ENCODE measurements around the gene POLR1A.

The POLR1A gene

DNA sequence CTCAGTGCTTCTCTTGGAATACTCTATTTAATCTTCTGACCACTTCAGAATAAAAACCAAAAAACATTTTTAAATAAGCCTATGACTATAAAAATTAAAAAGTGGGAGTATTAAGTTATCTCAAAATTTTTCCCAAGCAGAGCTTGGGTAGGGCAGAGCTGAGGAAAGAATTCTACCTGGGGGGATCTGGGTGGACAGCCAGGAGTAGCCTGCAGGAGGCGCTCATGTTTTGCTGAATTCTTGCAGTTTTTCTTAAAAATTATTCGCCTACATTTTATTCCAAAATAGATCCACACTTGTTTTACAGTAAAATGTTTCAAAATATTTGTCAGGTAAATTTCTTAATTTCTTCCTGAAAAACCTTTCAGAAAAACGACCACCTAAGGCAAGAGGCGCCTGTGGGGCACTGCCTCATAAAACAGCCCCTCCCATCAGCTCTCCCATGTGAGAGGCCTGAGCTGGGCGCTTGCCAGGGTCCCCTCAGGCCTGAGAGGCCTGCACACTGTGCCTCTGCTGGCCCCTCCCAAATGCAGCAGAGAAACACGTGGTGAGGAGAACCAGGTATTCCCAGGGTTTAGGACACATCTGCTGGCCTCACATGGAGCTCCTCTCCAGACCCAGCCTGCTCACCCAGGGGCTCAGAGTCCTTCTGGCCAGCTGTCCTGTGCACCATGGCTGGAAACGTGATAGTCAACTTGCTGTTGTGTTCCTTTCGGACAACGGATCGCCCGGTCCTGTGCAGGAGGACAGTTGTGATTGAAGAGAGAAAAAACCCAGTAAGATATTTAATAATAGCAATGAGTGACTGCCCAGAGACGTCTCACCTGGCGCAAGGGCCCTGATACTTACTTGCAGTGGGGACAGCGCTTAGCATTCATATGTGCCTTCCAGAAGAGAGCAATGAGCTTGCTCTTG, 17.5 kb downstream of the POLR1A start:
- no peaks in the 10 kb centered on the region for H3K27me3 ChIP-seq (replicated peaks; ENCODE audit: control insufficient read depth, insufficient read depth, low read length)
- TF ChIP-seq, protein P1, sequence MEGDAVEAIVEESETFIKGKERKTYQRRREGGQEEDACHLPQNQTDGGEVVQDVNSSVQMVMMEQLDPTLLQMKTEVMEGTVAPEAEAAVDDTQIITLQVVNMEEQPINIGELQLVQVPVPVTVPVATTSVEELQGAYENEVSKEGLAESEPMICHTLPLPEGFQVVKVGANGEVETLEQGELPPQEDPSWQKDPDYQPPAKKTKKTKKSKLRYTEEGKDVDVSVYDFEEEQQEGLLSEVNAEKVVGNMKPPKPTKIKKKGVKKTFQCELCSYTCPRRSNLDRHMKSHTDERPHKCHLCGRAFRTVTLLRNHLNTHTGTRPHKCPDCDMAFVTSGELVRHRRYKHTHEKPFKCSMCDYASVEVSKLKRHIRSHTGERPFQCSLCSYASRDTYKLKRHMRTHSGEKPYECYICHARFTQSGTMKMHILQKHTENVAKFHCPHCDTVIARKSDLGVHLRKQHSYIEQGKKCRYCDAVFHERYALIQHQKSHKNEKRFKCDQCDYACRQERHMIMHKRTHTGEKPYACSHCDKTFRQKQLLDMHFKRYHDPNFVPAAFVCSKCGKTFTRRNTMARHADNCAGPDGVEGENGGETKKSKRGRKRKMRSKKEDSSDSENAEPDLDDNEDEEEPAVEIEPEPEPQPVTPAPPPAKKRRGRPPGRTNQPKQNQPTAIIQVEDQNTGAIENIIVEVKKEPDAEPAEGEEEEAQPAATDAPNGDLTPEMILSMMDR (IDR thresholded peaks at IDR 0.05; ENCODE audit: insufficient read depth, low read length, poor library complexity, severe bottlenecking), result peak; percentile 52
- peaks cover 20% of the 10 kb centered on the region for H3K36me3 ChIP-seq (ENCODE audit: control insufficient read depth, insufficient read depth, low read length)
- no peak for DNase-seq (ENCODE audit: extremely low read depth, insufficient read length)
- no peak overlapping the region for H3K4me3 ChIP-seq (replicated peaks; ENCODE audit: low read depth, low read length)

DNA sequence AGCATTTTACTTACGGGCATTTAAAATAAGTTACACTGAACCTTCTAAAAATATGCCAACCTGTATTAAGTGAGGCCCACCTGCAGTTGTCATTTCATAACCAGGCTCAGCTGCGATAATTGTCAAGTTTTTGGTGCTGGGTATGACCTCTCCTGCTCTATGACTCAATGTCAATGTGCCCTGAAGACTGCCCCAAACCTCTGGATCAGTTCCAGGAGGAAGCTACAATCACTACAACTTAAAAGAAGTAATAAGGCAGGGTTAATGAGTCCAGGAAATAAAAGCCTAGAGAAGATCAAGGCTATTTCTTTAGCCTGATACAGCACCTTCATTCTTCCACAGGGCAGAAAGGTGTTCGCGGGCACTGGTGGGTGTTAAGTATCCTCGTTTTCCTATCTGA, 22.9 kb downstream of the POLR1A start:
- H3K4me3 ChIP-seq (replicated peaks; ENCODE audit: low read depth, low read length), result no peak overlapping the region
- no peak for DNase-seq (ENCODE audit: extremely low read depth, insufficient read length)
- H3K36me3 ChIP-seq (ENCODE audit: control insufficient read depth, insufficient read depth, low read length), result peaks cover 20% of the 10 kb centered on the region
- no peaks in the 10 kb centered on the region for H3K27me3 ChIP-seq (replicated peaks; ENCODE audit: control insufficient read depth, insufficient read depth, low read length)
- TF ChIP-seq, protein P1 (IDR thresholded peaks at IDR 0.05; ENCODE audit: insufficient read depth, low read length, poor library complexity, severe bottlenecking), result no peak

DNA sequence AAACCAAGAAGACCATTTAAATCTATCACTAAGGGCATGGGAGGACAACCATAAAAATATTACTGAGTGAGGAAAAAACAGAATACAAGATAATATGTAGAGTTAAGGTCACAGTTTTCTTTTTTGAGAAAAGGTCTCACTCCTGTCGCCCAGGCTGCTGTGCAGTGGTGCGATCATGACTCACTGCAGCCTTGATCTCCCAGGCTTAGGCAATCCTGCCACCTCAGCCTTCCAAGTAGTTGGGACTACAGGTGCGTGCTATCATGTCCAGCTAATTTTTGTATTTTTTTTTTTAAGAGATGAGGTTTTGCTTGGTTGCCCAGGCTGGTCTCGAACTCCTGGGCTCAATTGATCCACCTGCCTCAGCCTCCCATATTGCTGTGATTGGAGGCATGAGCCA, 24.0 kb downstream of the POLR1A start:
- no peak for DNase-seq (ENCODE audit: extremely low read depth, insufficient read length)
- Histone ChIP-seq H3K4me3 (replicated peaks; ENCODE audit: low read depth, low read length) (no peak overlapping the region), H3K36me3 (ENCODE audit: control insufficient read depth, insufficient read depth, low read length) (peaks cover 26% of the 10 kb centered on the region), H3K27me3 (replicated peaks; ENCODE audit: control insufficient read depth, insufficient read depth, low read length) (no peaks in the 10 kb centered on the region)
- TF ChIP-seq, protein P1 (IDR thresholded peaks at IDR 0.05; ENCODE audit: insufficient read depth, low read length, poor library complexity, severe bottlenecking), result no peak

DNA sequence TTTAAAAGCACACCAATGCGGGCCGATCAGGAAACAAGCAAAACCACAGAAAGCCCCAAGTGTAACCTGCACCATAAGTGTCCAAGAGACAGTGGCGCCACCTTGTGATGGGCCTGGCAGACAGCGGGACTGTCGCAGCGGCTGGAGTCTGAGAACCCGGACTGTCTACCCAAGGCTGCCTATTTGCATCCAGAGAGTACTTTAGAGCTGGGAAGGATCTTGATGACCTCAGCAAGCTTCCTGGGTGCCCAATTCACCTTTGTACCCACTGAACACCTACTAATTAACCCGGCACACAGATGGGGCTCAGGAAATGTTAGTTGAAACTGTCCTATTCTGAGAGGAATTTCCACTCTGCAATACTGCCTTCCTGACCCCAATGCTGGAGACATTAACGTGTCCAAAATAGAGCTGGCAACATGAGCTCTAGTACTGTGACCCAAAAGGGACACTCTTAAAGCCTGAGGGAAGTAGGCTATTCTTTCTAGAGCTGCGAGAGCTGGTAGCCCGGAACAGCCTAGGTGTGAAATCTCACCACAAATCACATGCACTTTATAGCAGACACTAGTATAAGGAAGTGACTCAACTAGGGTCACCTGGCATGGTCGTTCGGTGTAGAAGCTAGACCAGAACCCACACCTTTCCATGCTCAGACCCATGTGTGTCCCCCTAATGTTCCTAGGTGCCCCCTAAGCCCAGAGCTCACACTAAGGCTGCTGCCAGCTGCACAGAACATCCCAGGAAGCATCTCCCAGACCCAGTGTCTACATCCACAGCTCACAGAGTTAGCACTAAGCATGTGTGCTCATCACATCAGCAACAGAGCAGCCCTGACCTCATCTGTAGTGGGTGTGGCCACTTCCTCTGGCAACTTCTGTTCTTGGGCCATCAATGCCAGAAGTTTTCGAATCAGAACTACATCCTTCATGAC, 25.4 kb downstream of the POLR1A start:
- TF ChIP-seq, protein P1 (IDR thresholded peaks at IDR 0.05; ENCODE audit: insufficient read depth, low read length, poor library complexity, severe bottlenecking), result peak; percentile 86
- Histone ChIP-seq H3K36me3 (ENCODE audit: control insufficient read depth, insufficient read depth, low read length) (peaks cover 30% of the 10 kb centered on the region), H3K4me3 (replicated peaks; ENCODE audit: low read depth, low read length) (no peak overlapping the region), H3K27me3 (replicated peaks; ENCODE audit: control insufficient read depth, insufficient read depth, low read length) (no peaks in the 10 kb centered on the region)
- DNase-seq (ENCODE audit: extremely low read depth, insufficient read length), result peak; percentile 66

DNA sequence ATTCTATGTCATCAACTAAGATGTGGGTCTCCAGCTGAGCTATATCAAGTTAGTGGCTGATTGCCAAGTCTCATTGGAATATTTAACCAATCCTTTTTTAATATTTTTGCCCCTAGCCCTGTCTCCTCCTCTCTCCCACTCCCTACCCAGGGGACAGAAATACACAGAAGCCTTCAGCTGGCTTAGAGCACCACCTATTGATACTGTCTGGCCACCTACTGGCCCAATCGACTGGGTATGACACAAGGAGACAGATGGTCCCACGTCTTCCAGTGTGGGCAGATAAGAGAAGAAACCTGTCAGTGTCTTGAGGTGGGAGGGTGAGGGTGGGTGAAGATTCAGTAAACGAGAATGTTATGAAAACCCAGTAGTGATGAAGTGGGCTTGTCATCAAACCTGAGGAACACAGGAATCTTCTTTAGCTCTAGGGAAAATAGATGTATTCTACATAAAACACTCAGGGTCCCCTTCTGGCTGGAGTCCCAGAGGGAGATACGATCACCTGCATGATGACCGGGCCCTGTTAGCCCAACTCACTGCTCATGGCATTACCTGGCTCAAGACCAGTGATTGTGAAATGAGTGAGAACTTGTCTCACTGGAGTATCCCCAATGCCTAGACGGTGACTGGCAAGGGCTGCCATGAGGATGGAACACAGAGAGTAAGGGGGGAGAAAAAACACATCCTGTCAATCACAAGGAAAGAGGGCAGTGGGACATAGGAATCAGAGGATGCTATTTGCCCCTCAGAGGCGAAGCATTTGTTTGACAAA, 26.7 kb downstream of the POLR1A start:
- H3K4me3 ChIP-seq (replicated peaks; ENCODE audit: low read depth, low read length), result no peak overlapping the region
- peaks cover 38% of the 10 kb centered on the region for H3K36me3 ChIP-seq (ENCODE audit: control insufficient read depth, insufficient read depth, low read length)
- H3K27me3 ChIP-seq (replicated peaks; ENCODE audit: control insufficient read depth, insufficient read depth, low read length), result no peaks in the 10 kb centered on the region
- TF ChIP-seq, protein P1 (IDR thresholded peaks at IDR 0.05; ENCODE audit: insufficient read depth, low read length, poor library complexity, severe bottlenecking), result peak; percentile 70
- no peak for DNase-seq (ENCODE audit: extremely low read depth, insufficient read length)
